ENCODE data around the gene CCDC88B. TPM values are rescaled to one million over a fixed set of nuclear protein-coding genes. Genes with fewer than 3 reads are reported as not detected.

The CCDC88B gene
- total and polyA plus RNA-seq, 4 donors, result 3.5 to 4.9 (median 4.0) TPM

DNA sequence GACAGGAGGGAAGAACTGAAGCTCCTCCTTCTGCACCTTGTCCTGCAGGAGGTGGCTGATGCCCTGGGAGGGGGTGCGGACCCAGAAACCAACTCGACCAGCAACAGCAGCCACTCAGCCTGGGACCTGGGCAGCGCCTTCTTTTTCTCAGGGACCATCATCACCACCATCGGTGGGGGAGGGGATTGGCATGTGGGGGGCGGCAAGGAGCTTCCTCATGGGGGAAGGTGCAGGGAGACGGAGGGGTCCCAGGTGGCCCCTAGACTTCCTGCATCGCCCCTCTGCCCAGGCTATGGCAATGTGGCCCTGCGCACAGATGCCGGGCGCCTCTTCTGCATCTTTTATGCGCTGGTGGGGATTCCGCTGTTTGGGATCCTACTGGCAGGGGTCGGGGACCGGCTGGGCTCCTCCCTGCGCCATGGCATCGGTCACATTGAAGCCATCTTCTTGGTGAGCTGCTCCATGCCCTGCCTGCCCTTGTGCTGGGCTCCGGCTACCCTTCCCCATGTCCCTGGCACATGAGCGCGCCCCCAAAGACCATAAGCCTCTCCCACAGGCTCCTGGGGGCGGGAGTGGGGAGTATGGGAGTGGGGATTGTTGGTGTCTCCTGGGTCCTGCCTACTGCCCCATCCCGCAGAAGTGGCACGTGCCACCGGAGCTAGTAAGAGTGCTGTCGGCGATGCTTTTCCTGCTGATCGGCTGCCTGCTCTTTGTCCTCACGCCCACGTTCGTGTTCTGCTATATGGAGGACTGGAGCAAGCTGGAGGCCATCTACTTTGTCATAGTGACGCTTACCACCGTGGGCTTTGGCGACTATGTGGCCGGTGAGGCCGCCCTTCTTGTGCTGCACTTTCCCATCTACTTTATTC is 42.9 kb upstream of the CCDC88B start:
- TF ChIP-seq HNF4G (IDR thresholded peaks at IDR 0.05) (no peak), FOXA2 (IDR thresholded peaks at IDR 0.05) (no peak), RAD21 (IDR thresholded peaks at IDR 0.05) (no peak), NR2F2 (IDR thresholded peaks at IDR 0.05) (no peak), MAX (IDR thresholded peaks at IDR 0.05) (no peak), YY1 (IDR thresholded peaks at IDR 0.05) (no peak), ATF3 (IDR thresholded peaks at IDR 0.05) (no peak), RXRA (IDR thresholded peaks at IDR 0.05) (no peak), SP1 (IDR thresholded peaks at IDR 0.05) (no peak), JUND (IDR thresholded peaks at IDR 0.05) (no peak), GABPA (IDR thresholded peaks at IDR 0.05 in 1 of 2, conservative IDR thresholded peaks at IDR 0.05 in 1 of 2) (no peak), TAF1 (conservative IDR thresholded peaks at IDR 0.05) (no peak), FOXA1 (IDR thresholded peaks at IDR 0.05) (no peak)
- TF ChIP-seq, protein P1, sequence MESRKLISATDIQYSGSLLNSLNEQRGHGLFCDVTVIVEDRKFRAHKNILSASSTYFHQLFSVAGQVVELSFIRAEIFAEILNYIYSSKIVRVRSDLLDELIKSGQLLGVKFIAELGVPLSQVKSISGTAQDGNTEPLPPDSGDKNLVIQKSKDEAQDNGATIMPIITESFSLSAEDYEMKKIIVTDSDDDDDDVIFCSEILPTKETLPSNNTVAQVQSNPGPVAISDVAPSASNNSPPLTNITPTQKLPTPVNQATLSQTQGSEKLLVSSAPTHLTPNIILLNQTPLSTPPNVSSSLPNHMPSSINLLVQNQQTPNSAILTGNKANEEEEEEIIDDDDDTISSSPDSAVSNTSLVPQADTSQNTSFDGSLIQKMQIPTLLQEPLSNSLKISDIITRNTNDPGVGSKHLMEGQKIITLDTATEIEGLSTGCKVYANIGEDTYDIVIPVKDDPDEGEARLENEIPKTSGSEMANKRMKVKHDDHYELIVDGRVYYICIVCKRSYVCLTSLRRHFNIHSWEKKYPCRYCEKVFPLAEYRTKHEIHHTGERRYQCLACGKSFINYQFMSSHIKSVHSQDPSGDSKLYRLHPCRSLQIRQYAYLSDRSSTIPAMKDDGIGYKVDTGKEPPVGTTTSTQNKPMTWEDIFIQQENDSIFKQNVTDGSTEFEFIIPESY (IDR thresholded peaks at IDR 0.05), result no peak
- Histone ChIP-seq H3K27me3 (ENCODE audit: control insufficient read depth in 4 of 4, insufficient read depth in 4 of 4, low read length in 3 of 4) (peaks cover 4 to 24% (median 9%) of the 10 kb centered on the region in 4 donors), H3K9ac (ENCODE audit: low read depth in 1 of 2, low read length in 2 of 2) (no peak overlapping the region), H3K27ac (ENCODE audit: low read depth in 1 of 2, low read length in 2 of 2) (no peak overlapping the region), H3K36me3 (ENCODE audit: control insufficient read depth in 4 of 4, insufficient read depth in 3 of 4, low read depth in 1 of 4, low read length in 3 of 4) (no peaks in the 10 kb centered on the region), H3K4me1 (ENCODE audit: control insufficient read depth in 4 of 4, insufficient read depth in 4 of 4, low read length in 3 of 4) (peaks cover 11 to 32% (median 17%) of the 10 kb centered on the region in 4 donors), H3K9me3 (ENCODE audit: control insufficient read depth in 4 of 4, low read length in 3 of 4) (no peaks in the 10 kb centered on the region), H3K4me3 (ENCODE audit: low read depth in 1 of 3, low read length in 3 of 3) (no peak overlapping the region)
- 13% methylated on average over 34 of the region's 34 CpGs for WGBS
- no peak for DNase-seq (ENCODE audit: low spot score)

DNA sequence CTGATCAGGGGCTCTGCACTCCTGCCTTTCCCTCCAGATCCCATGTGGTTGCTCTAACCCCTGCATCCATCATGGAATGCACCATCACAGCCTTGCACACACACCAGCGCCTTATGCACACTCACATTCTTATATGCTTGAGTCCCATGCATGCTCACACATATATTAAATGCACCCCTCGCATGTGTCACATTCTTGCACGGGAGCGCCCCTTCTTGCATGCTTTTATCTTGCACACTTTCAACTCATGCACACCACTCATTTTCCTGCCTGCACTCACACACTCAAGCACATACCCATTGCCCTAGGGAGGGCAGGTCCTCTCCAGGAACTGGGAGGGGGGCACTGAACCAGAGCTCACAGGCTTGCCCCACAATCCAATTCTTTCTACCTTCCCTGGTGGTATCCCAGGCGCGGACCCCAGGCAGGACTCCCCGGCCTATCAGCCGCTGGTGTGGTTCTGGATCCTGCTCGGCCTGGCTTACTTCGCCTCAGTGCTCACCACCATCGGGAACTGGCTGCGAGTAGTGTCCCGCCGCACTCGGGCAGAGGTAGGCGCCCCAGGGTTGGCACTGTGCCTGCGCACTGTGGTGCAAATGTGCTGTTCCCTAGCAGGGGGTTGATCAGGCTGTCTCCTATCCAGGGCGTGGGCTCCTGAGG is 42.2 kb upstream of the CCDC88B start:
- no peaks in the 10 kb centered on the region for H3K36me3 ChIP-seq (ENCODE audit: control insufficient read depth in 4 of 4, insufficient read depth in 3 of 4, low read depth in 1 of 4, low read length in 3 of 4)
- no peak for TF ChIP-seq RAD21 (IDR thresholded peaks at IDR 0.05)
- no peak for TF ChIP-seq NR2F2 (IDR thresholded peaks at IDR 0.05)
- no peak for TF ChIP-seq REST (IDR thresholded peaks at IDR 0.05)
- no peak for TF ChIP-seq JUND (IDR thresholded peaks at IDR 0.05)
- TF ChIP-seq ATF3 (IDR thresholded peaks at IDR 0.05), result no peak
- no peak for TF ChIP-seq HNF4G (IDR thresholded peaks at IDR 0.05)
- no peak for TF ChIP-seq GABPA (IDR thresholded peaks at IDR 0.05 in 1 of 2, conservative IDR thresholded peaks at IDR 0.05 in 1 of 2)
- TF ChIP-seq HNF4A (conservative IDR thresholded peaks at IDR 0.05), result no peak
- no peak for TF ChIP-seq FOXA2 (IDR thresholded peaks at IDR 0.05)
- no peak for DNase-seq (ENCODE audit: low spot score)
- H3K27me3 ChIP-seq (ENCODE audit: control insufficient read depth in 4 of 4, insufficient read depth in 4 of 4, low read length in 3 of 4), result peaks cover 3 to 24% (median 9%) of the 10 kb centered on the region in 4 donors
- no peak overlapping the region for H3K9ac ChIP-seq (ENCODE audit: low read depth in 1 of 2, low read length in 2 of 2)
- 35% methylated on average over 18 of the region's 18 CpGs for WGBS
- H3K9me3 ChIP-seq (ENCODE audit: control insufficient read depth in 4 of 4, low read length in 3 of 4), result no peaks in the 10 kb centered on the region
- H3K4me1 ChIP-seq (ENCODE audit: control insufficient read depth in 4 of 4, insufficient read depth in 4 of 4, low read length in 3 of 4), result peaks cover 8 to 24% (median 17%) of the 10 kb centered on the region in 4 donors
- no peak overlapping the region for H3K4me3 ChIP-seq (ENCODE audit: low read depth in 1 of 3, low read length in 3 of 3)
- H3K27ac ChIP-seq (ENCODE audit: low read depth in 1 of 2, low read length in 2 of 2), result no peak overlapping the region

Measured in liver (tissue), 9 donors.